HL-60 (cell line): ENCODE measurements around the gene TYROBP.
A peak's percentile ranks its signal among the peaks of the same experiment; 100 is the strongest.
"Not testable (repeated sequence)": the region's sequence is repeated elsewhere in the genome, so short reads cannot be mapped to it uniquely, and the experiment has no call there.

Experiments used
- DNase-seq, 2 experiments: peaks; one replicate each; pipeline ENCODE4 v3.0.0-alpha.2; 2010 to 2020; ENCODE audit warnings: low read depth in 1 of 2, low spot score in 1 of 2
- H3K27ac ChIP-seq: fragments of 250-450 bp; sonication (Bioruptor Pico); replicated peaks from 2 replicates; pipeline ENCODE4 v1.5.1; 2020; ENCODE audit warnings: mild to moderate bottlenecking, moderate library complexity
- H3K27me3 ChIP-seq: fragments of 250-450 bp; sonication (Bioruptor Pico); 2 replicates; pipeline ENCODE4 v1.5.1; 2021; ENCODE audit warnings: mild to moderate bottlenecking, moderate library complexity; ENCODE audit not compliant: insufficient read depth, poor library complexity, severe bottlenecking
- H3K4me3 ChIP-seq: replicated peaks from 2 replicates; pipeline ENCODE4 v1.5.1; 2011; ENCODE audit warnings: mild to moderate bottlenecking, control low read depth, low read length; ENCODE audit not compliant: insufficient read depth
- GABPA ChIP-seq: IDR thresholded peaks from 2 replicates; pipeline ENCODE4 v1.6.1; 2012; ENCODE audit warnings: low read depth
- POLR2AphosphoS5 ChIP-seq: IDR thresholded peaks from 2 replicates; pipeline ENCODE4 v1.6.1; 2012; ENCODE audit warnings: low read depth
- SPI1 ChIP-seq: IDR thresholded peaks from 2 replicates; pipeline ENCODE4 v1.6.1; 2012; ENCODE audit warnings: low read depth, mild to moderate bottlenecking, borderline replicate concordance
- TF ChIP-seq, protein P1 (sequence below): IDR thresholded peaks from one replicate; pipeline ENCODE4 v1.5.1; 2011; ENCODE audit warnings: low read length, control low read depth, inconsistent platforms; ENCODE audit not compliant: insufficient read depth
- TF ChIP-seq, protein P2 (sequence below): IDR thresholded peaks from 2 replicates; pipeline ENCODE4 v1.6.1; 2012; ENCODE audit warnings: low read depth; ENCODE audit not compliant: insufficient replicate concordance

Gene TYROBP

DNA sequence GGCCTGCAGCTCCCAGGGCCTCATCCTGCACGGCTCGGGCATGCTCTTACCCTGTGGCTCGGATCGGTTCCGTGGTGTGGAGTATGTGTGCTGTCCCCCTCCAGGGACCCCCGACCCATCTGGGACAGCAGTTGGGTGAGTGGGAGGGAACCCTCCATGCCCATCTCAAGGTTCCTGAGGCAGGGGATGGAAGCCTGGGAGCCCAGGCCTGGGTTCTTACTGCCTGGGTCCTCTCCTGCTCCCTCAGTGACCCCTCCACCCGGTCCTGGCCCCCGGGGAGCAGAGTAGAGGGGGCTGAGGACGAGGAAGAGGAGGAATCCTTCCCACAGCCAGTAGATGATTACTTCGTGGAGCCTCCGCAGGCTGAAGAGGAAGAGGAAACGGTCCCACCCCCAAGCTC is 36.5 kb downstream of the TYROBP start:
- Histone ChIP-seq H3K27ac (no peak overlapping the region), H3K4me3 (no peak overlapping the region), H3K27me3 (peaks cover 29% of the 10 kb centered on the region)
- DNase-seq = no peak
- no peak for TF ChIP-seq POLR2AphosphoS5
- TF ChIP-seq, protein P1, sequence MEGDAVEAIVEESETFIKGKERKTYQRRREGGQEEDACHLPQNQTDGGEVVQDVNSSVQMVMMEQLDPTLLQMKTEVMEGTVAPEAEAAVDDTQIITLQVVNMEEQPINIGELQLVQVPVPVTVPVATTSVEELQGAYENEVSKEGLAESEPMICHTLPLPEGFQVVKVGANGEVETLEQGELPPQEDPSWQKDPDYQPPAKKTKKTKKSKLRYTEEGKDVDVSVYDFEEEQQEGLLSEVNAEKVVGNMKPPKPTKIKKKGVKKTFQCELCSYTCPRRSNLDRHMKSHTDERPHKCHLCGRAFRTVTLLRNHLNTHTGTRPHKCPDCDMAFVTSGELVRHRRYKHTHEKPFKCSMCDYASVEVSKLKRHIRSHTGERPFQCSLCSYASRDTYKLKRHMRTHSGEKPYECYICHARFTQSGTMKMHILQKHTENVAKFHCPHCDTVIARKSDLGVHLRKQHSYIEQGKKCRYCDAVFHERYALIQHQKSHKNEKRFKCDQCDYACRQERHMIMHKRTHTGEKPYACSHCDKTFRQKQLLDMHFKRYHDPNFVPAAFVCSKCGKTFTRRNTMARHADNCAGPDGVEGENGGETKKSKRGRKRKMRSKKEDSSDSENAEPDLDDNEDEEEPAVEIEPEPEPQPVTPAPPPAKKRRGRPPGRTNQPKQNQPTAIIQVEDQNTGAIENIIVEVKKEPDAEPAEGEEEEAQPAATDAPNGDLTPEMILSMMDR = no peak
- TF ChIP-seq, protein P2, sequence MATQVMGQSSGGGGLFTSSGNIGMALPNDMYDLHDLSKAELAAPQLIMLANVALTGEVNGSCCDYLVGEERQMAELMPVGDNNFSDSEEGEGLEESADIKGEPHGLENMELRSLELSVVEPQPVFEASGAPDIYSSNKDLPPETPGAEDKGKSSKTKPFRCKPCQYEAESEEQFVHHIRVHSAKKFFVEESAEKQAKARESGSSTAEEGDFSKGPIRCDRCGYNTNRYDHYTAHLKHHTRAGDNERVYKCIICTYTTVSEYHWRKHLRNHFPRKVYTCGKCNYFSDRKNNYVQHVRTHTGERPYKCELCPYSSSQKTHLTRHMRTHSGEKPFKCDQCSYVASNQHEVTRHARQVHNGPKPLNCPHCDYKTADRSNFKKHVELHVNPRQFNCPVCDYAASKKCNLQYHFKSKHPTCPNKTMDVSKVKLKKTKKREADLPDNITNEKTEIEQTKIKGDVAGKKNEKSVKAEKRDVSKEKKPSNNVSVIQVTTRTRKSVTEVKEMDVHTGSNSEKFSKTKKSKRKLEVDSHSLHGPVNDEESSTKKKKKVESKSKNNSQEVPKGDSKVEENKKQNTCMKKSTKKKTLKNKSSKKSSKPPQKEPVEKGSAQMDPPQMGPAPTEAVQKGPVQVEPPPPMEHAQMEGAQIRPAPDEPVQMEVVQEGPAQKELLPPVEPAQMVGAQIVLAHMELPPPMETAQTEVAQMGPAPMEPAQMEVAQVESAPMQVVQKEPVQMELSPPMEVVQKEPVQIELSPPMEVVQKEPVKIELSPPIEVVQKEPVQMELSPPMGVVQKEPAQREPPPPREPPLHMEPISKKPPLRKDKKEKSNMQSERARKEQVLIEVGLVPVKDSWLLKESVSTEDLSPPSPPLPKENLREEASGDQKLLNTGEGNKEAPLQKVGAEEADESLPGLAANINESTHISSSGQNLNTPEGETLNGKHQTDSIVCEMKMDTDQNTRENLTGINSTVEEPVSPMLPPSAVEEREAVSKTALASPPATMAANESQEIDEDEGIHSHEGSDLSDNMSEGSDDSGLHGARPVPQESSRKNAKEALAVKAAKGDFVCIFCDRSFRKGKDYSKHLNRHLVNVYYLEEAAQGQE = no peak
- no peak for TF ChIP-seq GABPA
- TF ChIP-seq SPI1 = no peak

DNA sequence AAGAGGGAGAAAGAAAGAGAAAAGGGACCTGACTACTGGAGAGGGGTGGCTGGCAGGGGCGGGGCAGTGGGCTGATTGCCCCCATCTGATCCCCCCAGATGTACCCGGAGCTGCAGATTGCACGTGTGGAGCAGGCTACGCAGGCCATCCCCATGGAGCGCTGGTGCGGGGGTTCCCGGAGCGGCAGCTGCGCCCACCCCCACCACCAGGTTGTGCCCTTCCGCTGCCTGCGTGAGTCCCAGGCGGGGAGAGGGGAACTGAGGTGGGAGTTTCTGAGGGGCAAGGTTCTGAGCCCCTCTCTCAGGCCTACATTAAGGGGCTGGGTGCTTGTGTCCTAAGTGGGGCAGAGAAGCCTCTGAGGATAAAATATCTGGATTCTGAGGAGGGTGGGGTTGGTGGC is 37.3 kb downstream of the TYROBP start:
- no peak for DNase-seq
- H3K4me3 ChIP-seq = no peak overlapping the region
- H3K27ac ChIP-seq = no peak overlapping the region
- H3K27me3 ChIP-seq = peaks cover 33% of the 10 kb centered on the region
- TF ChIP-seq, protein P2 = no peak
- TF ChIP-seq POLR2AphosphoS5 (no peak), SPI1 (no peak), GABPA (no peak)
- TF ChIP-seq, protein P1 = no peak

DNA sequence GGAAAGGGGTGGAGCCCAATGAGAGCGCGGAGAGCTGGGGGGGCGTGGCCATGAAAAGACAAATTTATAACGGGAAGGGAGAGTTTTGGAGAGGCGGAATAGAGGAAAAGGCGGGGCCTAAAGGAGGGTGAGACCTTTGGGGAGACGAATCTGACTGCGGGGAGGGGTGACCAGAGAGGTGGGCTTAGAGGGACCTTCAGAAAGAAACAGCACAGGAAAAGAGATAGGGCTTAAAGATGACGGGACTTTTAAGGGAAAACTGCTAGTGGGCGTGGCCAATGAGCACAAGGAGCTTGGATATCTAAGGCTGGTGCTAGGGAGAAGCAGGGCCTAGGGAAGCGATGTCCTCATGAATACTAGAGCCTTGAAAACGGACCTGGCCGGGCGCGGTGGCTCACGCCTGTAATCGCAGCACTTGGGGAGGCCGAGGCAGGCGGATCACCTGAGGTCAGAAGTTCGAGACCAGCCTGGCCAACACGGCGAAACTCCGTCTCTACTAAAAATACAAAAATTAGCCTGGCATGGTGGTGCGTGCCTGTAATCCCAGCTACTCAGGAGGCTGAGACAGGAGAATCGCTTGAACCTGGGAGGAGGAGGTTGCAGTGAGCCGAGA is 37.9 kb downstream of the TYROBP start:
- not testable (repeated sequence) for H3K4me3 ChIP-seq, DNase-seq, H3K27ac ChIP-seq
- peaks cover 33% of the 10 kb centered on the region for H3K27me3 ChIP-seq

DNA sequence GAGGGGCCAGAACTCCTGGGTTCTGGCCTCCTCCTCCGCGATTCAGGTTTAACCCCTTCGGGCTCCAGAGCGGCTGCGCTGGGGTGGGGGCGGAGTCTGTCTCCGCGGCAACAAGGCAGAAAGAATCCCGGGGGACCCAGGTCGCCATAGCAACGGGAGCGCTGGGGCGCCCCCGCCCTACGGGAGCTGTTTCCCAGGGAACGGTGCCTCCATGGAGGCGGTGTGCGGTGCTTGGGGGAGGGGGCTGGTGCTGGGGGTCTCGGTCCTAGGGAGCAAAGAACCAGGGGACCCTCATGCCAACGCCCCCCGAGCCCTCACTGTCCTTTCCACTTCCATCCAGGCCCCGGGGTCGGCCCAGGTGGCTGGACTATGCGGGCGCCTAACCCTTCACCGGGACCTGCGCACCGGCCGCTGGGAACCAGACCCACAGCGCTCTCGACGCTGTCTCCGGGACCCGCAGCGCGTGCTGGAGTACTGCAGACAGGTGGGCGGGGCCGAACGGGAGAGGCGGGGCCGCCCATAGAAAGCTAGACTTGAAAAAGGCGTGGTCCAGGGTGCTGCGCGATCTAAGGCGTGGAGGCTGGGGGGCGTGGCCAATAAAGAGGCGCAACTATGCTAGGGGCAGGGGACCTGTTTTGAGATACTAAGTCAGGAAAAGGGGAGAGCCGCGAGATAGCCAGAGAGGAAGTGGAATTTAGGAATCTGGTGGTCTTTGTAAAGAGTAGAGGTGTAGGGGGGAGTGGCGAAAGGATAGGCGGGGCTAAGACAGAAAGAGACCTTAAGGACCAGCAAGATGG is 38.6 kb downstream of the TYROBP start:
- no peak overlapping the region for H3K4me3 ChIP-seq
- peak; percentile 43 to 68 for DNase-seq
- H3K27ac ChIP-seq = no peak overlapping the region
- TF ChIP-seq POLR2AphosphoS5 (no peak), SPI1 (no peak), GABPA (no peak)
- TF ChIP-seq, protein P1 = no peak
- TF ChIP-seq, protein P2 = no peak
- H3K27me3 ChIP-seq = peaks cover 33% of the 10 kb centered on the region
